Peyer's patch (tissue), 4 donors: Measurements from ENCODE around the gene VANGL1. TPM values are rescaled to one million over a fixed set of nuclear protein-coding genes. Genes with fewer than 3 reads are reported as not detected.

Experiments
- DNase-seq, 3 donors: peaks; one replicate each; pipeline ENCODE4 v3.0.0-alpha.2; 2017 to 2019
- H3K27ac ChIP-seq, 4 donors: fragments of 200-600 bp; sonication (generic); one replicate each; pipeline ENCODE4 v1.5.1; 2016 to 2019
- H3K27me3 ChIP-seq, 2 donors: fragments of 200-600 bp; sonication (generic); one replicate each; pipeline ENCODE4 v1.5.1; 2019
- H3K36me3 ChIP-seq, 3 donors: fragments of 200-600 bp; sonication (generic); one replicate each; pipeline ENCODE4 v1.5.1; 2016 to 2019
- H3K4me1 ChIP-seq, 4 donors: fragments of 200-600 bp; sonication (generic); one replicate each; pipeline ENCODE4 v1.5.1; 2016 to 2019
- H3K4me3 ChIP-seq, 4 donors: fragments of 200-600 bp; sonication (generic); 1 replicate in 3 of 4; 2 replicates in 1 of 4; pipeline ENCODE4 v1.5.1; 2016 to 2019; ENCODE audit warnings: mild to moderate bottlenecking in 1 of 4
- H3K9me3 ChIP-seq, 4 donors: fragments of 200-600 bp; sonication (generic); one replicate each; pipeline ENCODE4 v1.5.1; 2016 to 2019; ENCODE audit warnings: mild to moderate bottlenecking in 1 of 4
- CTCF ChIP-seq, 6 experiments: fragments of 450-650 bp in 4 of 6; fragments of 200-600 bp in 2 of 6; sonication (generic) in 1 of 6; IDR thresholded peaks; one replicate each; pipeline ENCODE4 v1.5.1; 2017 to 2019; ENCODE audit warnings: antibody characterized with exemption in 6 of 6, mild to moderate bottlenecking in 3 of 6, moderate library complexity in 1 of 6
- POLR2A ChIP-seq, 2 donors: fragments of 450-650 bp; IDR thresholded peaks; one replicate each; pipeline ENCODE4 v1.5.1; 2017; ENCODE audit warnings: antibody characterized with exemption in 2 of 2, mild to moderate bottlenecking in 2 of 2, moderate library complexity in 2 of 2
- small RNA-seq, 2 donors: library from RNA; depleted of rRNA; stranded (forward); fragments of <200 nt; gene quantifications; one replicate each; pipeline ENCODE3, GENCODE V24; 2016
- total RNA-seq, 4 donors: library from RNA; depleted of rRNA; stranded (reverse); fragments of >200 nt; gene quantifications; one replicate each; pipeline ENCODE4 v1.1.0, GENCODE V29; 2016

Gene VANGL1
- total RNA-seq, 4 donors from 2014 or later, result 6.2 to 10.7 (median 7.3) TPM

GRCh38 chr1:115732316-115732715 is 90.5 kb downstream of the VANGL1 start:
- TF ChIP-seq POLR2A (IDR thresholded peaks at IDR 0.05), result no peak
- no peak for TF ChIP-seq CTCF (IDR thresholded peaks at IDR 0.05)
- no peak for DNase-seq
- Histone ChIP-seq H3K27ac (no peak overlapping the region), H3K27me3 (no peaks in the 10 kb centered on the region), H3K36me3 (no peaks in the 10 kb centered on the region), H3K4me3 (no peak overlapping the region), H3K4me1 (peaks cover 0 to 5% (median 0%) of the 10 kb centered on the region in 4 donors), H3K9me3 (no peaks in the 10 kb centered on the region)

GRCh38 chr1:115740811-115741210 is 99.0 kb downstream of the VANGL1 start:
- DNase-seq, result no peak
- TF ChIP-seq CTCF (IDR thresholded peaks at IDR 0.05), result no peak
- TF ChIP-seq POLR2A (IDR thresholded peaks at IDR 0.05), result no peak
- no peaks in the 10 kb centered on the region for H3K27me3 ChIP-seq
- H3K4me1 ChIP-seq, result no peaks in the 10 kb centered on the region
- H3K4me3 ChIP-seq, result no peak overlapping the region
- H3K27ac ChIP-seq, result no peak overlapping the region
- H3K9me3 ChIP-seq, result no peaks in the 10 kb centered on the region
- no peaks in the 10 kb centered on the region for H3K36me3 ChIP-seq

- TF ChIP-seq POLR2A (IDR thresholded peaks at IDR 0.05) (no peak), CTCF (IDR thresholded peaks at IDR 0.05) (no peak)
- Histone ChIP-seq H3K9me3 (no peaks in the 10 kb centered on the region), H3K4me1 (no peaks in the 10 kb centered on the region), H3K36me3 (no peaks in the 10 kb centered on the region), H3K27me3 (no peaks in the 10 kb centered on the region), H3K4me3 (no peak overlapping the region), H3K27ac (no peak overlapping the region)
- no peak for DNase-seq
These were observed 103.0 kb downstream of the VANGL1 start for GRCh38 chr1:115744646-115745275.

- no peak for TF ChIP-seq POLR2A (IDR thresholded peaks at IDR 0.05)
- TF ChIP-seq CTCF (IDR thresholded peaks at IDR 0.05), result no peak
- no peak for DNase-seq
- H3K9me3 ChIP-seq, result no peaks in the 10 kb centered on the region
- H3K27ac ChIP-seq, result no peak overlapping the region
- no peak overlapping the region for H3K4me3 ChIP-seq
- H3K36me3 ChIP-seq, result no peaks in the 10 kb centered on the region
- no peaks in the 10 kb centered on the region for H3K27me3 ChIP-seq
- no peaks in the 10 kb centered on the region for H3K4me1 ChIP-seq
These were observed 104.4 kb downstream of the VANGL1 start for GRCh38 chr1:115746021-115746690.

Small RNA genes lying within 50 kb of the gene (small RNA-seq; reads per million reads assigned to genes)
- 0 to 1.7 reads per million in 2 donors for gene RF00406
- gene RN7SL420P, result 0 reads per million in 2 donors

Other genes with a start within 250 kb of the VANGL1 start
- gene CASQ2, start 126.7 kb downstream of the VANGL1 start, total RNA-seq, result 1 to 10 TPM in 1 of 4 donors, under 1 TPM in 3; 0.53 to 1.5 (median 0.68) TPM
- gene NHLH2, start 199.2 kb downstream of the VANGL1 start, total RNA-seq, result not detected